Skeletal muscle tissue (tissue), 4 donors: ENCODE results near the gene LCN1. TPM values are rescaled to one million over a fixed set of nuclear protein-coding genes. Genes with fewer than 3 reads are reported as not detected.

Source experiments
- H3K27ac ChIP-seq: one replicate; pipeline ENCODE4 v1.7.0; 2013; ENCODE audit warnings: mild to moderate bottlenecking, low read depth, low read length, inconsistent platforms
- H3K27me3 ChIP-seq, 3 donors: one replicate each; pipeline ENCODE4 v1.7.0; 2013; ENCODE audit warnings: low read length in 3 of 3; ENCODE audit not compliant: control insufficient read depth in 3 of 3, insufficient read depth in 3 of 3
- H3K36me3 ChIP-seq, 3 donors: one replicate each; pipeline ENCODE4 v1.7.0; 2013; ENCODE audit warnings: low read length in 3 of 3; ENCODE audit not compliant: control insufficient read depth in 3 of 3, insufficient read depth in 3 of 3
- H3K4me1 ChIP-seq, 3 donors: one replicate each; pipeline ENCODE4 v1.7.0; 2013; ENCODE audit warnings: low read length in 3 of 3, mild to moderate bottlenecking in 3 of 3; ENCODE audit not compliant: control insufficient read depth in 3 of 3, insufficient read depth in 3 of 3
- H3K4me3 ChIP-seq, 3 donors: one replicate each; pipeline ENCODE4 v1.7.0; 2013; ENCODE audit warnings: low read length in 3 of 3
- H3K9ac ChIP-seq, 3 donors: one replicate each; pipeline ENCODE4 v1.7.0; 2013; ENCODE audit warnings: low read length in 3 of 3, mild to moderate bottlenecking in 3 of 3, moderate library complexity in 2 of 3, low read depth in 1 of 3
- H3K9me3 ChIP-seq, 3 donors: one replicate each; pipeline ENCODE4 v1.7.0; 2013; ENCODE audit warnings: low read length in 3 of 3; ENCODE audit not compliant: control insufficient read depth in 3 of 3
- total RNA-seq: library from RNA; depleted of rRNA; stranded (reverse); fragments of >200 nt; gene quantifications from one replicate; pipeline ENCODE4 v1.2.3, GENCODE V29; 2014
- donor health status: Osteomylitis.

LCN1 gene
- total RNA-seq, 1 donor from 2014 or later: not detected

GRCh38 chr9:135504262-135505243, 16.7 kb upstream of the LCN1 start:
- Histone ChIP-seq H3K9ac (no peak overlapping the region), H3K27ac (no peak overlapping the region), H3K4me3 (no peak overlapping the region), H3K27me3 (no peaks in the 10 kb centered on the region), H3K4me1 (peaks cover 22 to 24% (median 23%) of the 10 kb centered on the region in 3 donors), H3K36me3 (peaks cover 21 to 31% (median 26%) of the 10 kb centered on the region in 3 donors), H3K9me3 (peaks cover 0 to 4% (median 0%) of the 10 kb centered on the region in 3 donors)

- Histone ChIP-seq H3K9ac (no peak overlapping the region), H3K9me3 (peaks cover 0 to 5% (median 0%) of the 10 kb centered on the region in 3 donors), H3K36me3 (peaks cover 21 to 31% (median 26%) of the 10 kb centered on the region in 3 donors), H3K27ac (no peak overlapping the region), H3K27me3 (no peaks in the 10 kb centered on the region), H3K4me1 (peaks cover 16 to 18% (median 17%) of the 10 kb centered on the region in 3 donors), H3K4me3 (no peak overlapping the region)
Observed at GRCh38 chr9:135505406-135506187, 15.6 kb upstream of the LCN1 start.

- Histone ChIP-seq H3K27ac (no peak overlapping the region), H3K9me3 (peaks cover 0 to 5% (median 0%) of the 10 kb centered on the region in 3 donors), H3K27me3 (no peaks in the 10 kb centered on the region), H3K4me1 (peaks cover 11 to 13% (median 11%) of the 10 kb centered on the region in 3 donors), H3K9ac (no peak overlapping the region), H3K4me3 (no peak overlapping the region), H3K36me3 (peaks cover 21 to 31% (median 26%) of the 10 kb centered on the region in 3 donors)
Observed at GRCh38 chr9:135506327-135507103, 14.7 kb upstream of the LCN1 start.

- Histone ChIP-seq H3K36me3 (peaks cover 20 to 30% (median 21%) of the 10 kb centered on the region in 3 donors), H3K27me3 (no peaks in the 10 kb centered on the region), H3K4me3 (no peak overlapping the region), H3K9ac (no peak overlapping the region), H3K27ac (no peak overlapping the region), H3K4me1 (peaks cover 2 to 5% (median 4%) of the 10 kb centered on the region in 3 donors), H3K9me3 (peaks cover 0 to 5% (median 0%) of the 10 kb centered on the region in 3 donors)
Observed at GRCh38 chr9:135507104-135508035, 13.9 kb upstream of the LCN1 start.

GRCh38 chr9:135508211-135508820, 12.9 kb upstream of the LCN1 start:
- no peak overlapping the region for H3K27ac ChIP-seq

GRCh38 chr9:135509458-135509857, 11.8 kb upstream of the LCN1 start:
- no peak overlapping the region for H3K4me3 ChIP-seq
- peaks cover 0 to 5% (median 0%) of the 10 kb centered on the region in 3 donors for H3K9me3 ChIP-seq
- peaks cover 4 to 10% (median 5%) of the 10 kb centered on the region in 3 donors for H3K36me3 ChIP-seq
- no peaks in the 10 kb centered on the region for H3K27me3 ChIP-seq
- no peak overlapping the region for H3K9ac ChIP-seq
- no peak overlapping the region for H3K27ac ChIP-seq
- H3K4me1 ChIP-seq: peaks cover 0 to 4% (median 0%) of the 10 kb centered on the region in 3 donors

More at GRCh38 chr9:135508211-135508820, 12.9 kb upstream of the LCN1 start:
- Histone ChIP-seq H3K9me3 (peaks cover 0 to 5% (median 0%) of the 10 kb centered on the region in 3 donors), H3K36me3 (peaks cover 15 to 21% (median 17%) of the 10 kb centered on the region in 3 donors), H3K4me3 (no peak overlapping the region), H3K4me1 (peaks cover 0 to 4% (median 0%) of the 10 kb centered on the region in 3 donors), H3K27me3 (no peaks in the 10 kb centered on the region), H3K9ac (no peak overlapping the region)

GRCh38 chr9:135512241-135512603, 9.0 kb upstream of the LCN1 start:
- Histone ChIP-seq H3K36me3 (no peaks in the 10 kb centered on the region), H3K4me1 (no peaks in the 10 kb centered on the region), H3K27ac (no peak overlapping the region)

GRCh38 chr9:135512904-135513303, 8.3 kb upstream of the LCN1 start:
- Histone ChIP-seq H3K27me3 (peaks cover 0 to 6% (median 0%) of the 10 kb centered on the region in 3 donors), H3K9me3 (peaks cover 0 to 5% (median 0%) of the 10 kb centered on the region in 3 donors), H3K4me3 (no peak overlapping the region), H3K4me1 (no peaks in the 10 kb centered on the region), H3K9ac (no peak overlapping the region), H3K36me3 (no peaks in the 10 kb centered on the region), H3K27ac (no peak overlapping the region)

More at GRCh38 chr9:135512241-135512603, 9.0 kb upstream of the LCN1 start:
- Histone ChIP-seq H3K9ac (no peak overlapping the region), H3K9me3 (peaks cover 0 to 5% (median 0%) of the 10 kb centered on the region in 3 donors), H3K4me3 (no peak overlapping the region), H3K27me3 (peaks cover 0 to 4% (median 0%) of the 10 kb centered on the region in 3 donors)
